AG04450 (cell line): ENCODE results near the gene UBR3. TPM values are rescaled to one million over a fixed set of nuclear protein-coding genes. Genes with fewer than 3 reads are reported as not detected.

Experiments
- CTCF ChIA-PET: fragments of 300-600, 350-600 bp; formaldehyde crosslinking; extraction: SDS; loops from one replicate; lab custom pipeline; 2022; ENCODE audit warnings: antibody characterized with exemption, inconsistent platforms; lab: Charles Lee
- POLR2A ChIA-PET: fragments of 350-600 bp; formaldehyde crosslinking; extraction: SDS; loops from one replicate; lab custom pipeline; 2021; ENCODE audit warnings: antibody characterized with exemption, inconsistent platforms; lab: Yijun Ruan, JAX
- DNase-seq: peaks from one replicate; pipeline ENCODE4 v3.0.0-alpha.2; 2011; ENCODE audit warnings: low read depth, low spot score
- H3K27ac ChIP-seq: one replicate; pipeline ENCODE4 v1.5.1; 2012; ENCODE audit warnings: low read depth, low read length, control low read depth
- H3K27me3 ChIP-seq: one replicate; pipeline ENCODE4 v1.6.0; 2012; ENCODE audit warnings: low read length; ENCODE audit not compliant: control insufficient read depth, insufficient read depth
- H3K4me3 ChIP-seq: 2 replicates; pipeline ENCODE4 v1.5.1; 2011; ENCODE audit warnings: mild to moderate bottlenecking, low read depth, low read length, control low read depth
- H3K9me3 ChIP-seq: 2 replicates; pipeline ENCODE4 v1.5.1; 2012; ENCODE audit warnings: low read length; ENCODE audit not compliant: control insufficient read depth, insufficient read depth
- CTCF ChIP-seq: IDR thresholded peaks from 2 replicates; pipeline ENCODE4 v1.5.1; 2011; ENCODE audit warnings: low read depth, low read length, control low read depth, inconsistent platforms
- polyA plus RNA-seq: library from polyadenylated mRNA; depleted of rRNA; stranded (reverse); fragments of >200 nt; gene quantifications from 2 replicates; pipeline ENCODE4 v1.2.3, GENCODE V29; 2011

The UBR3 gene
- polyA plus RNA-seq, 1 experiment: 20.3 TPM

GRCh38 chr2:170012773-170013172, 185.5 kb downstream of the UBR3 start:
- H3K27ac ChIP-seq: no peak overlapping the region
- no peaks in the 10 kb centered on the region for H3K9me3 ChIP-seq
- DNase-seq: no peak
- TF ChIP-seq CTCF: no peak
- ChIA-PET POLR2A (interaction anchor here (0.6 kb wide), 1 partner anchor 429 kb away, joined by 6 read pairs; no protein-coding TSS in a partner anchor), CTCF (no interaction called here)
- no peaks in the 10 kb centered on the region for H3K27me3 ChIP-seq
- H3K4me3 ChIP-seq: no peak overlapping the region

- Histone ChIP-seq H3K27me3 (no peaks in the 10 kb centered on the region), H3K27ac (no peak overlapping the region), H3K4me3 (no peak overlapping the region), H3K9me3 (no peaks in the 10 kb centered on the region)
- ChIA-PET POLR2A (no interaction called here), CTCF (no interaction called here)
- TF ChIP-seq CTCF: no peak
- no peak for DNase-seq
Observed at GRCh38 chr2:170013802-170014551, 186.7 kb downstream of the UBR3 start.

GRCh38 chr2:170014769-170015168, 187.5 kb downstream of the UBR3 start:
- no peak overlapping the region for H3K27ac ChIP-seq
- H3K9me3 ChIP-seq: no peaks in the 10 kb centered on the region
- no peak for TF ChIP-seq CTCF
- POLR2A ChIA-PET: no interaction called here
- CTCF ChIA-PET: no interaction called here
- H3K27me3 ChIP-seq: no peaks in the 10 kb centered on the region
- H3K4me3 ChIP-seq: no peak overlapping the region
- no peak for DNase-seq

- Histone ChIP-seq H3K9me3 (no peaks in the 10 kb centered on the region), H3K27ac (no peak overlapping the region), H3K4me3 (no peak overlapping the region), H3K27me3 (no peaks in the 10 kb centered on the region)
- no peak for DNase-seq
- ChIA-PET POLR2A (no interaction called here), CTCF (no interaction called here)
- TF ChIP-seq CTCF: no peak
Observed at GRCh38 chr2:170017860-170018532, 190.7 kb downstream of the UBR3 start.
